H1 (cell line): Measurements from ENCODE around the gene TTC13. TPM values are rescaled to one million over a fixed set of nuclear protein-coding genes. Genes with fewer than 3 reads are reported as not detected.

Source experiments
- CTCF ChIA-PET: fragments of 300-600 bp; sonication (Branson Sonifier 250); formaldehyde crosslinking; loops from one replicate; lab custom pipeline; 2021; ENCODE audit not compliant: partially characterized antibody; lab: Charles Lee
- POLR2A ChIA-PET: fragments of 300-600 bp; sonication (Branson Sonifier 250); formaldehyde crosslinking; loops from one replicate; lab custom pipeline; 2021; ENCODE audit warnings: inconsistent platforms; ENCODE audit not compliant: partially characterized antibody; lab: Charles Lee
- DNase-seq, 2 experiments: peaks; one replicate each; pipeline versions ENCODE4 v3.0.0 to v3.0.0-alpha.2; 2010 to 2022; ENCODE audit warnings: low spot score in 2 of 2, low read depth in 1 of 2, mixed read lengths in 1 of 2
- FAIRE-seq: peaks from 2 replicates; lab custom pipeline; 2011; peaks lifted over from hg19 to GRCh38; lab: Jason Lieb, UNC
- H2AFZ ChIP-seq: 2 replicates; pipeline ENCODE4 v1.8.1; 2012; ENCODE audit warnings: low read length, inconsistent platforms
- H2AK5ac ChIP-seq: 2 replicates; pipeline ENCODE4 v1.6.1; 2013; ENCODE audit warnings: low read depth, low read length
- H2BK120ac ChIP-seq: replicated peaks from 2 replicates; pipeline ENCODE3; 2013; ENCODE audit warnings: low read depth, low read length, inconsistent platforms
- H2BK12ac ChIP-seq: 2 replicates; pipeline ENCODE4 v1.6.1; 2013; ENCODE audit warnings: low read depth, low read length
- H2BK15ac ChIP-seq: 2 replicates; pipeline ENCODE4 v1.6.1; 2013; ENCODE audit warnings: low read length
- H2BK20ac ChIP-seq: 2 replicates; pipeline ENCODE4 v1.6.1; 2013; ENCODE audit warnings: low read length
- H2BK5ac ChIP-seq: 2 replicates; pipeline ENCODE4 v1.6.1; 2013; ENCODE audit warnings: low read depth, low read length
- H3K14ac ChIP-seq: 2 replicates; pipeline ENCODE4 v1.6.1; 2013; ENCODE audit warnings: inconsistent platforms; ENCODE audit not compliant: insufficient read length
- H3K18ac ChIP-seq: 2 replicates; pipeline ENCODE4 v1.6.1; 2013; ENCODE audit warnings: low read length; ENCODE audit errors: extremely low read depth
- H3K23ac ChIP-seq: 2 replicates; pipeline ENCODE4 v1.6.1; 2013; ENCODE audit warnings: inconsistent platforms; ENCODE audit not compliant: insufficient read length
- H3K23me2 ChIP-seq: 2 replicates; pipeline ENCODE4 v1.6.1; 2013; ENCODE audit warnings: low read depth, low read length
- H3K27ac ChIP-seq: 2 replicates; pipeline ENCODE4 v1.6.1; 2011; ENCODE audit warnings: low read depth, low read length, inconsistent platforms
- H3K27me3 ChIP-seq, 4 experiments: replicated peaks in 1 of 4; 1 replicate in 1 of 4; 2 replicates in 3 of 4; pipeline versions ENCODE4 v1.6.1 to v1.8.1; 2011 to 2013; ENCODE audit warnings: low read length in 3 of 4, mild to moderate bottlenecking in 3 of 4, inconsistent platforms in 2 of 4, mixed read lengths in 2 of 4, moderate library complexity in 1 of 4; ENCODE audit not compliant: control insufficient read depth in 3 of 4, insufficient read depth in 3 of 4; ENCODE audit errors: extremely low read depth in 1 of 4
- H3K36me3 ChIP-seq, 4 experiments: 2 replicates each; pipeline versions ENCODE4 v1.6.1 to v1.8.1; 2011 to 2013; ENCODE audit warnings: mild to moderate bottlenecking in 4 of 4, low read length in 3 of 4, moderate library complexity in 2 of 4, control low read depth in 1 of 4, inconsistent platforms in 1 of 4; ENCODE audit not compliant: insufficient read depth in 4 of 4, control insufficient read depth in 2 of 4
- H3K4ac ChIP-seq: replicated peaks from 2 replicates; pipeline ENCODE3; 2013; ENCODE audit warnings: low read length, low read depth, mixed read lengths, inconsistent platforms; ENCODE audit not compliant: insufficient read length
- H3K4me1 ChIP-seq, 4 experiments: replicated peaks in 1 of 4; 1 replicate in 1 of 4; 2 replicates in 3 of 4; pipeline versions ENCODE4 v1.6.1 to v1.8.1; 2011 to 2013; ENCODE audit warnings: low read length in 3 of 4, inconsistent platforms in 2 of 4, mixed read lengths in 1 of 4; ENCODE audit not compliant: insufficient read depth in 4 of 4, control insufficient read depth in 3 of 4
- H3K4me2 ChIP-seq, 2 experiments: 2 replicates each; pipeline versions ENCODE4 v1.6.1 to v1.8.1; 2011 to 2013; ENCODE audit warnings: low read depth in 2 of 2, low read length in 2 of 2, control low read depth in 1 of 2, inconsistent platforms in 1 of 2, mild to moderate bottlenecking in 1 of 2; ENCODE audit not compliant: insufficient read depth in 1 of 2
- H3K4me3 ChIP-seq, 4 experiments: fragments of 200-600, 300-600 bp in 1 of 4; sonication (generic), shearing (Covaris generic), sonication (Bioruptor Twin) in 1 of 4; 2 replicates each; pipeline versions ENCODE4 v1.5.1 to v1.8.1; 2011 to 2016; ENCODE audit warnings: low read length in 4 of 4, low read depth in 3 of 4, control low read depth in 2 of 4, inconsistent platforms in 2 of 4, mild to moderate bottlenecking in 2 of 4, mixed read lengths in 1 of 4, moderate library complexity in 1 of 4; ENCODE audit not compliant: insufficient read depth in 2 of 4; ENCODE audit errors: extremely low read depth in 1 of 4
- H3K56ac ChIP-seq: replicated peaks from 2 replicates; pipeline ENCODE3; 2013; ENCODE audit warnings: low read depth, mild to moderate bottlenecking, mixed read lengths, low read length, inconsistent platforms; ENCODE audit not compliant: insufficient read length
- H3K79me1 ChIP-seq: 2 replicates; pipeline ENCODE4 v1.6.1; 2013; ENCODE audit warnings: low read depth, low read length, control low read depth
- H3K79me2 ChIP-seq, 2 experiments: 2 replicates each; pipeline versions ENCODE4 v1.6.1 to v1.8.1; 2012 to 2013; ENCODE audit warnings: low read length in 2 of 2, mild to moderate bottlenecking in 2 of 2, inconsistent platforms in 1 of 2; ENCODE audit not compliant: insufficient read depth in 2 of 2, control insufficient read depth in 1 of 2
- H3K9ac ChIP-seq, 4 experiments: replicated peaks in 1 of 4; 1 replicate in 1 of 4; 2 replicates in 3 of 4; pipeline versions ENCODE4 v1.6.1 to v1.8.1; 2011 to 2013; ENCODE audit warnings: low read depth in 3 of 4, low read length in 3 of 4, control low read depth in 2 of 4, mild to moderate bottlenecking in 2 of 4, moderate library complexity in 2 of 4, inconsistent platforms in 1 of 4; ENCODE audit errors: extremely low read depth in 1 of 4
- H3K9me3 ChIP-seq, 2 experiments: 2 replicates each; pipeline versions ENCODE4 v1.6.1 to v1.8.1; 2012 to 2013; ENCODE audit warnings: mild to moderate bottlenecking in 2 of 2, moderate library complexity in 2 of 2, control low read depth in 1 of 2, inconsistent platforms in 1 of 2, low read depth in 1 of 2, low read length in 1 of 2, mixed read lengths in 1 of 2; ENCODE audit not compliant: insufficient read depth in 2 of 2
- H4K20me1 ChIP-seq, 2 experiments: replicated peaks in 1 of 2; 2 replicates each; pipeline versions ENCODE3 to v1.8.1; 2011 to 2013; ENCODE audit warnings: inconsistent platforms in 2 of 2, low read length in 2 of 2, mild to moderate bottlenecking in 1 of 2; ENCODE audit not compliant: insufficient read depth in 2 of 2, control insufficient read depth in 1 of 2
- H4K5ac ChIP-seq: 2 replicates; pipeline ENCODE4 v1.6.1; 2013; ENCODE audit warnings: low read length, low read depth, mixed read lengths, inconsistent platforms; ENCODE audit not compliant: insufficient read length
- H4K8ac ChIP-seq: 2 replicates; pipeline ENCODE4 v1.8.0; 2013; ENCODE audit warnings: mild to moderate bottlenecking, moderate library complexity, low read length, inconsistent platforms; ENCODE audit not compliant: insufficient read depth; ENCODE audit errors: extremely low read depth
- H4K91ac ChIP-seq: replicated peaks from 2 replicates; pipeline ENCODE3; 2013; ENCODE audit warnings: low read length, mixed read lengths, inconsistent platforms; ENCODE audit not compliant: insufficient read length
- EZH2 ChIP-seq: fragments of 200-600 bp; sonication (generic); IDR thresholded peaks from 2 replicates; pipeline ENCODE4 v1.7.1; 2012; ENCODE audit warnings: low read depth, mild to moderate bottlenecking, moderate library complexity, low read length, inconsistent platforms; ENCODE audit not compliant: severe bottlenecking
- GTF2F1 ChIP-seq: IDR thresholded peaks from 2 replicates; pipeline ENCODE4 v1.6.1; 2012; ENCODE audit warnings: low read depth, low read length, improper control_type of control experiment, borderline replicate concordance
- NRF1 ChIP-seq: IDR thresholded peaks from 2 replicates; pipeline ENCODE4 v1.6.1; 2011; ENCODE audit warnings: mild to moderate bottlenecking, low read depth, low read length, improper control_type of control experiment
- POLR2AphosphoS5 ChIP-seq: IDR thresholded peaks from 2 replicates; pipeline ENCODE4 v1.6.1; 2011; ENCODE audit warnings: low read depth, low read length
- POU5F1 ChIP-seq: IDR thresholded peaks from 2 replicates; pipeline ENCODE4 v1.6.1; 2011; ENCODE audit warnings: low read depth, mild to moderate bottlenecking, low read length, moderate library complexity
- RXRA ChIP-seq: IDR thresholded peaks from 2 replicates; pipeline ENCODE4 v1.6.1; 2011; ENCODE audit warnings: low read depth, mild to moderate bottlenecking, low read length, moderate library complexity; ENCODE audit not compliant: insufficient read depth
- SP2 ChIP-seq: IDR thresholded peaks from 2 replicates; pipeline ENCODE4 v1.6.1; 2012; ENCODE audit warnings: mild to moderate bottlenecking, low read length, inconsistent platforms
- WGBS, 2 experiments: shearing (Covaris generic) in 1 of 2; methylation state at CpG; one replicate each; pipeline versions ENCODE4 v1.1.6 to v1.1.7; 2013 to 2015; ENCODE audit warnings: low lambda C conversion rate in 2 of 2, mixed read lengths in 2 of 2, inconsistent platforms in 1 of 2, low coverage in 1 of 2, missing lambda C conversion rate in 1 of 2; ENCODE audit not compliant: insufficient replicate concordance in 2 of 2, insufficient coverage in 1 of 2, insufficient read length in 1 of 2; ENCODE audit errors: extremely low coverage in 1 of 2, missing lambda C conversion rate in 1 of 2; 5-methylcytosine and 5-hydroxymethylcytosine counted together
- polyA plus RNA-seq, 7 experiments: library from polyadenylated mRNA; depleted of rRNA in 3 of 7; stranded (reverse) in 5 of 7; unstranded in 2 of 7; fragments of >200 nt in 5 of 7; fragments of 200-250 nt in 2 of 7; gene quantifications; 1 replicate in 5 of 7; 2 replicates in 1 of 7; 4 replicates in 1 of 7; pipeline versions ENCODE4 v1.2.1 to v1.2.3, GENCODE V29; 2011 to 2013; ENCODE audit warnings: missing spikeins in 2 of 7, mixed read lengths in 2 of 7
- total RNA-seq: library from RNA; stranded (reverse); fragmentation: NEBNext Ultra II Directional; extraction: Animal tissue kit (Norgen Biotek cat#: 25700); gene quantifications from 2 replicates; pipeline ENCODE4 v1.2.1, GENCODE V29; 2021
- TF ChIP-seq, protein P1 (sequence below), 3 experiments: IDR thresholded peaks; 1 replicate in 2 of 3; 2 replicates in 1 of 3; pipeline versions ENCODE4 v1.5.1 to v1.6.1; 2011; ENCODE audit warnings: low read length in 3 of 3, mild to moderate bottlenecking in 3 of 3, inconsistent platforms in 2 of 3, low read depth in 1 of 3, moderate library complexity in 1 of 3; ENCODE audit not compliant: insufficient read depth in 1 of 3; ENCODE audit errors: control extremely low read depth in 1 of 3
- TF ChIP-seq, protein P2 (sequence below): IDR thresholded peaks from 2 replicates; pipeline ENCODE4 v1.6.1; 2012; ENCODE audit warnings: low read length, inconsistent platforms

Gene TTC13
- total and polyA plus RNA-seq, 2 of the 8 experiments (the other 6 are each of a cell fraction or from before 2014, with no cell fraction given) = 3.1 to 7.1 TPM

DNA sequence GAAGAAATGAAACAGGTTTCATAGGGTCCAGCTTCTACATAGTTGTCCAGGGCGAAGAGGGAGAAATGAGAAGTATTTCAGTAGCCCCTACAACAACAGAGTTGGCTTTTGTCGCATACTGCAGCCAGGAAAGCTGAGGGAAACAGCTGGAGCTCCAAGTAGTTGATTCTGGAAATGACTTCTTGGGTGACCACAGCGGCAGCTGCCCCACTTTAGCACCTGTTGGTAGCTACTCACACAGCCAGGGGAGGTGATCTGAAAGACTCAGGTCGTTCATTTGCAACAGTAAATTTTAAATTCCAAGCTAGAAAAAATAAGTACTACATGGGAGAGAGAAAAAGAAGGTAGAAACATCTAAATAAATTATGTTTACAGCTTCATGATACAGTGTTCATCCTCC lies 2.3 kb downstream of the TTC13 start:
- Histone ChIP-seq H3K79me2 (no peaks in the 10 kb centered on the region; a peak in 1 of 4 replicates), H2BK120ac (no peak overlapping the region), H3K9me3 (no peaks in the 10 kb centered on the region), H2AK5ac (no peak overlapping the region), H3K36me3 (no peaks in the 10 kb centered on the region; a peak in 1 of 8 replicates), H4K20me1 (peaks cover 3 to 16% of the 10 kb centered on the region in 2 experiments), H3K9ac (no peak overlapping the region), H3K27me3 (peaks cover 0 to 18% (median 1%) of the 10 kb centered on the region in 4 experiments; a peak in 5 of 7 replicates), H2AFZ (no peak overlapping the region), H3K79me1 (no peaks in the 10 kb centered on the region), H4K8ac (no peak overlapping the region), H2BK20ac (no peak overlapping the region), H3K4me1 (peaks cover 0 to 5% (median 2%) of the 10 kb centered on the region in 4 experiments; a peak in 3 of 7 replicates), H3K18ac (no peak overlapping the region), H2BK12ac (no peak overlapping the region), H3K4ac (no peak overlapping the region), H3K4me3 (no peak overlapping the region), H3K23ac (no peak overlapping the region), H4K91ac (no peak overlapping the region), H3K14ac (no peak overlapping the region), H3K23me2 (peaks cover 6% of the 10 kb centered on the region), H3K56ac (no peak overlapping the region), H2BK15ac (no peak overlapping the region), H3K4me2 (no peak overlapping the region), H2BK5ac (no peak overlapping the region), H4K5ac (no peak overlapping the region), H3K27ac (no peak overlapping the region)
- ChIA-PET CTCF (interaction anchor here (0.7 to 1.3 kb wide), 2 partner anchors 39 to 146 kb away, joined by 3 read pairs; no protein-coding TSS in a partner anchor), POLR2A (no interaction called here)
- DNase-seq = no peak
- FAIRE-seq = no peak
- WGBS, 2 experiments = 93% methylated on average over 4 of the region's 4 CpGs; no CpG with 5 or more reads in 1 of the 2 experiments
- TF ChIP-seq, protein P1, sequence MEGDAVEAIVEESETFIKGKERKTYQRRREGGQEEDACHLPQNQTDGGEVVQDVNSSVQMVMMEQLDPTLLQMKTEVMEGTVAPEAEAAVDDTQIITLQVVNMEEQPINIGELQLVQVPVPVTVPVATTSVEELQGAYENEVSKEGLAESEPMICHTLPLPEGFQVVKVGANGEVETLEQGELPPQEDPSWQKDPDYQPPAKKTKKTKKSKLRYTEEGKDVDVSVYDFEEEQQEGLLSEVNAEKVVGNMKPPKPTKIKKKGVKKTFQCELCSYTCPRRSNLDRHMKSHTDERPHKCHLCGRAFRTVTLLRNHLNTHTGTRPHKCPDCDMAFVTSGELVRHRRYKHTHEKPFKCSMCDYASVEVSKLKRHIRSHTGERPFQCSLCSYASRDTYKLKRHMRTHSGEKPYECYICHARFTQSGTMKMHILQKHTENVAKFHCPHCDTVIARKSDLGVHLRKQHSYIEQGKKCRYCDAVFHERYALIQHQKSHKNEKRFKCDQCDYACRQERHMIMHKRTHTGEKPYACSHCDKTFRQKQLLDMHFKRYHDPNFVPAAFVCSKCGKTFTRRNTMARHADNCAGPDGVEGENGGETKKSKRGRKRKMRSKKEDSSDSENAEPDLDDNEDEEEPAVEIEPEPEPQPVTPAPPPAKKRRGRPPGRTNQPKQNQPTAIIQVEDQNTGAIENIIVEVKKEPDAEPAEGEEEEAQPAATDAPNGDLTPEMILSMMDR (IDR thresholded peaks at IDR 0.05; ENCODE audit: control extremely low read depth in 1 of 3, insufficient read depth in 1 of 3, low read depth in 1 of 3, low read length in 3 of 3) = no peak
- TF ChIP-seq POLR2AphosphoS5 (no peak), POU5F1 (no peak), EZH2 (no peak), SP2 (no peak), GTF2F1 (no peak), RXRA (no peak), NRF1 (no peak)
- TF ChIP-seq, protein P2, sequence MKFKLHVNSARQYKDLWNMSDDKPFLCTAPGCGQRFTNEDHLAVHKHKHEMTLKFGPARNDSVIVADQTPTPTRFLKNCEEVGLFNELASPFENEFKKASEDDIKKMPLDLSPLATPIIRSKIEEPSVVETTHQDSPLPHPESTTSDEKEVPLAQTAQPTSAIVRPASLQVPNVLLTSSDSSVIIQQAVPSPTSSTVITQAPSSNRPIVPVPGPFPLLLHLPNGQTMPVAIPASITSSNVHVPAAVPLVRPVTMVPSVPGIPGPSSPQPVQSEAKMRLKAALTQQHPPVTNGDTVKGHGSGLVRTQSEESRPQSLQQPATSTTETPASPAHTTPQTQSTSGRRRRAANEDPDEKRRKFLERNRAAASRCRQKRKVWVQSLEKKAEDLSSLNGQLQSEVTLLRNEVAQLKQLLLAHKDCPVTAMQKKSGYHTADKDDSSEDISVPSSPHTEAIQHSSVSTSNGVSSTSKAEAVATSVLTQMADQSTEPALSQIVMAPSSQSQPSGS = no peak
